Stimulated activated naive CD8-positive, alpha-beta T cell treated with anti-CD3 and anti-CD28 coated beads, Interleukin-15, Interleukin-2, amounts not matched to agents 100 ng/mL and 50 ng/mL, for 24 hours (primary cell): ENCODE measurements around the gene DAB2IP.
"Not testable (repeated sequence)": the region's sequence is repeated elsewhere in the genome, so short reads cannot be mapped to it uniquely, and the experiment has no call there.

ENCODE experiments used
- H3K27ac Mint-ChIP-seq: one replicate; pipeline ENCODE4 v1.8.0; 2021; ENCODE audit warnings: mild to moderate bottlenecking, mixed read lengths
- H3K27me3 Mint-ChIP-seq: one replicate; pipeline ENCODE4 v1.8.0; 2021; ENCODE audit warnings: mixed read lengths
- H3K36me3 Mint-ChIP-seq: one replicate; pipeline ENCODE4 v1.8.0; 2021; ENCODE audit warnings: low read depth, mixed read lengths
- H3K4me1 Mint-ChIP-seq: one replicate; pipeline ENCODE4 v1.8.0; 2021; ENCODE audit warnings: low read depth, mixed read lengths
- H3K4me3 Mint-ChIP-seq: one replicate; pipeline ENCODE4 v1.8.0; 2021; ENCODE audit warnings: mild to moderate bottlenecking, mixed read lengths
- H3K9me3 Mint-ChIP-seq: one replicate; pipeline ENCODE4 v1.8.0; 2021; ENCODE audit warnings: mixed read lengths

DAB2IP gene

DNA sequence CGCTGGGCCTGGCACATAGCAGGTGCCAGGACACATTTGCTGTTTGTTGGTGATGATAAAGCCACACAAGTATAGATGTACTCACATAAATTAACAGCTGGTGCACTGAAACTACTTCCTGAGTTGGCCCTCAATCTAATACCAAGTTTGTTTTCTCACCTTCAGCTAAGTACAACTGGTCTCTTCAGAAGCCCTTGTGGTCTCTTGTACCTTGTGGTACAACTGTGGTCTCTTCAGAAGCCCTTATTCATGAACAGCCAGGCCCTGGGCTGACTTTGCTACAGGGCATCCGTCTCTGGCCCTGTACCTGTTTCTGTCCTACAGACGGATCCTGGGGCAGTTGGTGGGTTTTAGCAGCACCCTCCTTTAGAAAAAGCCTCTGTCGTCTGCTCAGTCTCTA is 81.5 kb downstream of the DAB2IP start:
- H3K4me1 Mint-ChIP-seq, result peaks cover 11% of the 10 kb centered on the region
- H3K36me3 Mint-ChIP-seq, result no peaks in the 10 kb centered on the region
- no peak overlapping the region for H3K4me3 Mint-ChIP-seq
- H3K27me3 Mint-ChIP-seq, result peaks cover 39% of the 10 kb centered on the region
- no peaks in the 10 kb centered on the region for H3K9me3 Mint-ChIP-seq
- H3K27ac Mint-ChIP-seq, result no peak overlapping the region

- H3K4me1 Mint-ChIP-seq, result peaks cover 11% of the 10 kb centered on the region
- no peaks in the 10 kb centered on the region for H3K36me3 Mint-ChIP-seq
- no peak overlapping the region for H3K4me3 Mint-ChIP-seq
- H3K27me3 Mint-ChIP-seq, result peaks cover 39% of the 10 kb centered on the region
- H3K27ac Mint-ChIP-seq, result no peak overlapping the region
- no peaks in the 10 kb centered on the region for H3K9me3 Mint-ChIP-seq
Observed at GRCh38 chr9:121734465-121734864, 83.0 kb downstream of the DAB2IP start.

GRCh38 chr9:121735065-121735792 is 83.8 kb downstream of the DAB2IP start:
- Mint-ChIP-seq H3K9me3 (no peaks in the 10 kb centered on the region), H3K27ac (no peak overlapping the region), H3K27me3 (peaks cover 39% of the 10 kb centered on the region), H3K4me1 (peaks cover 11% of the 10 kb centered on the region), H3K4me3 (no peak overlapping the region), H3K36me3 (no peaks in the 10 kb centered on the region)

- Mint-ChIP-seq H3K36me3 (no peaks in the 10 kb centered on the region), H3K4me3 (peak overlapping the region; percentile 23), H3K4me1 (peaks cover 11% of the 10 kb centered on the region), H3K27ac (no peak overlapping the region), H3K9me3 (no peaks in the 10 kb centered on the region), H3K27me3 (peaks cover 39% of the 10 kb centered on the region)
Observed at GRCh38 chr9:121735793-121736770, 84.6 kb downstream of the DAB2IP start.

DNA sequence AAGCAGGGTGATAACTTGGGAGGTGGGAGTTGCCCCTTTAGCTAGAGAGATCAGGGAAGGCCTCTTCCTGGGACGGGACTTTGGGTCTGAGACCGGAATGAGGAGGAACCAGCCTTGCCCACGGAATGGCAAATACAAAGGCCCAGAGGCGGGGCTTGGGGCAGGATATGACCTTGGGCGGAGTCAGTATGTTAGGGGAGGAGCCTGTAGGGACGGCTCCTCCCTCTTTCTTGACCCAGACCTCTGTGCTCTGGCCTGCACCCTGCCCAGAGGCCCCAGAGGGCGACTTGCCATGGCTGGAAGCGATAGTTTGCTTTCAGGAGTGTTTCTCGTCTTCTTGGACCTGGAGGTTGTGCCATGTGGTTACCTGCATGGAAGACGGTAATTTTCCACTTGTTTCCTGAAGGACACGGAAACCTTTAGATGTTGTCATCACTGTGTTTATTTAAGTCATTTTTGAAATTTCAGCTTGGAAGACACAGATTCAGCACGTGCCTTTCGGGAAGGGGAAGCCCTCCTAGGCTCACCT is 85.6 kb downstream of the DAB2IP start:
- Mint-ChIP-seq H3K4me3 (peak overlapping the region; percentile 23), H3K36me3 (no peaks in the 10 kb centered on the region), H3K27ac (no peak overlapping the region), H3K4me1 (peaks cover 11% of the 10 kb centered on the region), H3K27me3 (peaks cover 39% of the 10 kb centered on the region), H3K9me3 (no peaks in the 10 kb centered on the region)

- Mint-ChIP-seq H3K4me1 (peaks cover 8% of the 10 kb centered on the region), H3K27ac (no peak overlapping the region), H3K36me3 (no peaks in the 10 kb centered on the region), H3K27me3 (peaks cover 35% of the 10 kb centered on the region), H3K9me3 (no peaks in the 10 kb centered on the region), H3K4me3 (no peak overlapping the region)
Observed at GRCh38 chr9:121737481-121737931, 86.1 kb downstream of the DAB2IP start.

DNA sequence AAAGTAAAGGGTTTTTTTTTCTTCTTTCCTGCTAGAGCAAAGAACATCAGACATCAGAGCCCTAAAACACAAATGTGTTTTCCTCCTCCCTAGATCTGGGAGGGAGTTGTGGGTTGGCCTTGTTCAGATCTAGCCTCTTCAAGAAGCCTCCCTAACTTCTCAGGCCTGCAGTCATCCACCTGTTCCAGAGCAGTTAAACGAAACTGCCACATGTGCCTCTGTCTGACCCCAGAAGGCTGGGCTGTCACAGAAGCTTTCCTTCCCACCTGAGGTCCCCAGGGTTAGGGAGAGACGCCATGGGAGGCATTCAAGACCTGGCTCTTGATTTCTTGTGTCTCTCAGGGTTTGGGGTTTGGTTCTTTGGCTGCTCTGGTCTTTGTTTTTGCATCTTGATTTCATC is 87.0 kb downstream of the DAB2IP start:
- Mint-ChIP-seq H3K4me3 (no peak overlapping the region), H3K4me1 (peaks cover 4% of the 10 kb centered on the region), H3K27me3 (peaks cover 30% of the 10 kb centered on the region), H3K36me3 (no peaks in the 10 kb centered on the region), H3K9me3 (no peaks in the 10 kb centered on the region), H3K27ac (no peak overlapping the region)

DNA sequence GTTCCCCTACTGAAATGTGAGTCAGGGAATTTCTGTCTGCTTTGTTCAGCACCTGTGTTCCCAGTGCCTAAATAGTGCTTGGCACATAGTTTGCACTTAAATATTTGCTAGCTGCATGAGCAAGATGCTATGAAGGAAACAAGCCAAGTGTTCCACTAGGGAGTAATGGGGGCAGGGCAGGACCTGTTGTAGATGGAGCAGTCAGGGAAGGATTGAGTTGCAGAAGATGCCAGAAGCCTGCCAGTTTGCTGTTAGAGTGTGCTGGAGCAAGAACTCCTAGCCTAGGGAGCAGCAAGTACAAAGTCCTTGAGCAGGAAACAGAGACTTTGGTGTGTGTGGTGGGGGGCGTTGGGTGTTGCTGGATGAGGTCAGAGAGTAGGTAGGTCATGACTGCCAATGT is 87.5 kb downstream of the DAB2IP start:
- no peaks in the 10 kb centered on the region for H3K36me3 Mint-ChIP-seq
- H3K4me3 Mint-ChIP-seq, result no peak overlapping the region
- no peaks in the 10 kb centered on the region for H3K9me3 Mint-ChIP-seq
- H3K27ac Mint-ChIP-seq, result no peak overlapping the region
- H3K27me3 Mint-ChIP-seq, result peaks cover 27% of the 10 kb centered on the region
- peaks cover 4% of the 10 kb centered on the region for H3K4me1 Mint-ChIP-seq

DNA sequence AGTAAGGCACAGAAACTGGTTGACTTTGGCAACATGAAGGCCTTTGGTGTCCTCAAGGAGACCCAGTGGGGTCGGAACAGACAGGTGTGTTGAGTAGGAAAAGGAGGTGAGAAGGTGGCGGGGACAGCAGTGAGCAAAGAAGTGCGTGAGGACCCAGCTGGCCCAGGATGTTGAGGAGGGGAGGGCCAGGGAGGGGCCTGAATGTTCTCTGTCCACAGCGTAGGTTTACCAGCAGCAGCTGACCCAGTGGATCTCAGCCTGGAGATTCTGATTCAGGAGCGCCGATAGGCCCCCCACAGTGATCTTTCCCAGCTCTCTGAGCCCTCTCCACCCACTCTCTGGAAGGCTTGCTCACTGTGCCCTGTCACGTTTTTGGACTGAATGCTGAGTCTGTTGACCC is 88.5 kb downstream of the DAB2IP start:
- Mint-ChIP-seq H3K36me3 (no peaks in the 10 kb centered on the region), H3K27ac (no peak overlapping the region), H3K27me3 (peaks cover 20% of the 10 kb centered on the region), H3K4me3 (no peak overlapping the region), H3K4me1 (peaks cover 4% of the 10 kb centered on the region), H3K9me3 (no peaks in the 10 kb centered on the region)

DNA sequence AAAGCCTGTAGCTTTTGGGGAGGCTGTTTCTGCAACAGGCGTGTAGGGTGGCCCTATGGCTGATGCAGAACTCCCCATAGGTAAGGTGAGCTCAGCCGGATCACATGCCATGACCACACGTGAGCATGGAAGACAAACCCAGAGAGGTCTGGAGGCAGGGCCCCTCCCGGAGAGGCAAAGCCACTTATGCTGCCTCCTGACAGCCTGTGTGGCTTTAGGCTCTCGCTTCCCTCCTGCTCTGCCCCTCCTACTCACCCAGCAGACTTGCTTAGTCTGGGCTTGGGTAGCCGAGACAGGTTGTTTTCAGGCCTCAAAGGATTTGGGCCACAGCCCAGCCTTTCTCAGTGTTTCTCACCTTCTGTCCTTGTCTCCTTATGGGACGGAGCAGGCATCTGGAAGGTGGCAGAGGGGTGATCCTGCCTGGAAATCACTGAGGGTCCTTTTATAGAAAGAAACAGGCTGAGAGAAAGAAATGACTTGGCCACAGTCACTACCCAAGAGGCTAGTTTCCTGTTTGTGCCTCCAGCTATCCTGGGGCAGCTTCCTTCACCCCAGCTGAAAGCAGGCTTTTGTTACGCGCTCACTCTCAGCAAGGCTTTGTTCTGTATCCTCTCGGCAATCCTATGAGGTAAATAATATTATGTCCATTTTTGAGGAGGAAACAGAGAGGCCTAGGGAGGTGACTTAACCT is 89.9 kb downstream of the DAB2IP start:
- no peak overlapping the region for H3K27ac Mint-ChIP-seq
- H3K27me3 Mint-ChIP-seq, result peaks cover 8% of the 10 kb centered on the region
- peaks cover 4% of the 10 kb centered on the region for H3K4me1 Mint-ChIP-seq
- no peaks in the 10 kb centered on the region for H3K9me3 Mint-ChIP-seq
- no peak overlapping the region for H3K4me3 Mint-ChIP-seq
- no peaks in the 10 kb centered on the region for H3K36me3 Mint-ChIP-seq

GRCh38 chr9:121741919-121742283 is 90.5 kb downstream of the DAB2IP start:
- not testable (repeated sequence) for H3K4me3 Mint-ChIP-seq, H3K27me3 Mint-ChIP-seq, H3K9me3 Mint-ChIP-seq, H3K36me3 Mint-ChIP-seq, H3K4me1 Mint-ChIP-seq, H3K27ac Mint-ChIP-seq

GRCh38 chr9:121742923-121743322 is 91.5 kb downstream of the DAB2IP start:
- H3K9me3 Mint-ChIP-seq, result no peaks in the 10 kb centered on the region
- no peaks in the 10 kb centered on the region for H3K27me3 Mint-ChIP-seq

GRCh38 chr9:121743441-121744001 is 92.1 kb downstream of the DAB2IP start:
- Mint-ChIP-seq H3K36me3 (no peaks in the 10 kb centered on the region), H3K4me3 (no peak overlapping the region), H3K27me3 (no peaks in the 10 kb centered on the region), H3K9me3 (no peaks in the 10 kb centered on the region), H3K4me1 (peaks cover 11% of the 10 kb centered on the region), H3K27ac (no peak overlapping the region)

More at GRCh38 chr9:121742923-121743322, 91.5 kb downstream of the DAB2IP start:
- H3K4me1 Mint-ChIP-seq, result peaks cover 5% of the 10 kb centered on the region
- no peaks in the 10 kb centered on the region for H3K36me3 Mint-ChIP-seq
- no peak overlapping the region for H3K4me3 Mint-ChIP-seq
- H3K27ac Mint-ChIP-seq, result no peak overlapping the region

GRCh38 chr9:121744002-121744686 is 92.7 kb downstream of the DAB2IP start:
- Mint-ChIP-seq H3K27me3 (no peaks in the 10 kb centered on the region), H3K4me1 (peaks cover 13% of the 10 kb centered on the region), H3K36me3 (no peaks in the 10 kb centered on the region), H3K27ac (no peak overlapping the region), H3K9me3 (no peaks in the 10 kb centered on the region), H3K4me3 (no peak overlapping the region)
